ENCODE measurements around the gene EFCAB8. TPM values are rescaled to one million over a fixed set of nuclear protein-coding genes. Genes with fewer than 3 reads are reported as not detected.

Gene EFCAB8
- total RNA-seq, 1 experiment from 2014 or later: 0.09 TPM

GRCh38 chr20:32965115-32965514 lies 106.4 kb downstream of the EFCAB8 start:
- no peaks in the 10 kb centered on the region; a peak in 1 of 7 replicates for H3K36me3 Mint-ChIP-seq (ENCODE audit: insufficient read depth in 1 of 3, low read depth in 3 of 3)
- WGBS (ENCODE audit: extremely low coverage, insufficient read length, low lambda C conversion rate): no CpG with 5 or more reads among the region's 8 CpGs

More at GRCh38 chr20:32965115-32965514, 106.4 kb downstream of the EFCAB8 start:
- H3K27ac Mint-ChIP-seq: no peak overlapping the region
- H2AK5ac ChIP-seq (ENCODE audit: insufficient read length, low read length): no peak overlapping the region
- H4K20me1 ChIP-seq (ENCODE audit: control insufficient read depth, insufficient read depth, insufficient read length): no peaks in the 10 kb centered on the region
- no peak overlapping the region for H3K9ac ChIP-seq (ENCODE audit: extremely low read depth, insufficient read length, low read length)
- H2BK5ac ChIP-seq (ENCODE audit: insufficient read length, low read length): no peak overlapping the region
- H3K4me1 Mint-ChIP-seq: no peaks in the 10 kb centered on the region
- H2BK15ac ChIP-seq (ENCODE audit: low read depth, low read length): no peak overlapping the region
- H2BK120ac ChIP-seq (ENCODE audit: low read depth, low read length, poor library complexity, severe bottlenecking): no peak overlapping the region
- H2BK20ac ChIP-seq (ENCODE audit: low read depth, low read length, poor library complexity, severe bottlenecking): no peak overlapping the region
- no peak overlapping the region for H4K5ac ChIP-seq (ENCODE audit: insufficient read length, low read depth, low read length)
- no peak overlapping the region for H3K18ac ChIP-seq (ENCODE audit: insufficient read length, low read depth, low read length)
- H3K23me2 ChIP-seq (ENCODE audit: insufficient read length, low read depth, low read length, poor library complexity, severe bottlenecking): no peaks in the 10 kb centered on the region
- no peak overlapping the region for H2BK12ac ChIP-seq (ENCODE audit: insufficient read length, low read depth, low read length)
- H3T11ph ChIP-seq (ENCODE audit: low read length): no peak overlapping the region
- H4K91ac ChIP-seq (ENCODE audit: insufficient read length, low read depth, low read length): no peak overlapping the region
- no peak overlapping the region for H3K14ac ChIP-seq (ENCODE audit: insufficient read depth, low read length)
- no peak for TF ChIP-seq CTCF (conservative IDR thresholded peaks at IDR 0.05)
- H3K4me3 Mint-ChIP-seq: no peak overlapping the region
- H3K56ac ChIP-seq (ENCODE audit: insufficient read length, low read depth, low read length): no peak overlapping the region
- H3K4me1 ChIP-seq (ENCODE audit: insufficient read depth, low read length): no peaks in the 10 kb centered on the region
- DNase-seq: no peak
- H3K4me2 ChIP-seq (ENCODE audit: insufficient read depth, insufficient read length, low read length): no peak overlapping the region
- H3K79me1 ChIP-seq (ENCODE audit: insufficient read depth, low read depth, low read length, poor library complexity, severe bottlenecking): no peaks in the 10 kb centered on the region
- H3K79me2 ChIP-seq (ENCODE audit: insufficient read depth, low read length): no peaks in the 10 kb centered on the region
- H4K8ac ChIP-seq (replicated peaks; ENCODE audit: insufficient read length, low read depth, low read length): no peak overlapping the region
- no peaks in the 10 kb centered on the region; the same call in 1 of the 2 replicates for H3K27me3 ChIP-seq (ENCODE audit: insufficient read depth, low read length)
- no peak overlapping the region for H3K4ac ChIP-seq (ENCODE audit: low read depth, low read length)
- H2AFZ ChIP-seq (ENCODE audit: low read length): no peak overlapping the region
- H3K27me3 Mint-ChIP-seq (ENCODE audit: low read depth): peaks cover 43% of the 10 kb centered on the region
- H3K23ac ChIP-seq (ENCODE audit: insufficient read length, low read depth, low read length): no peak overlapping the region
- no peaks in the 10 kb centered on the region; a peak in 2 of 5 replicates for H3K9me3 Mint-ChIP-seq
- no peaks in the 10 kb centered on the region for H3K9me3 ChIP-seq (ENCODE audit: control insufficient read depth, low read depth, low read length)
- no peak overlapping the region for H3K27ac ChIP-seq (ENCODE audit: insufficient read length, low read depth, low read length)

Measured in H9 (cell line).